ENCODE results near the gene CRTAC1.

Gene CRTAC1

DNA sequence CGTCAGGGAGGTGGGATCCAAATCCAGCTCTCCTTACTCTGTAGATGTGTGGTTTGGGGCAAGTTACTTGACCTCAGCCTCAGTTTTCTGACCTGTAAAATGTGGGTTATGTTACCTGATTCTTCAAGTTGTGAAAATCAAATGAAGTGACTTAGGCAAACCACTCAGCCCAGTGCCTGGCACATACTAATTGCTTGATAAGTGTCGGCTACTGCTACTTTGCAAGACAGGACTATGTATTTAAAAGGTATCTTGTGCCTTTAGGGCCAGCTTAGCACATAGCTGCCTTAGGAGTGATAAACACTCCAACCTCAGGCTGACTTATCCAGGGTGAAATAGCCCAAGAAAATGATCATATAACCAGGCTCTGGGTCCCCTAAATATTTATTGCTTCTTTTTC lies 137.9 kb downstream of the CRTAC1 start:
- no peak for DNase-seq

DNA sequence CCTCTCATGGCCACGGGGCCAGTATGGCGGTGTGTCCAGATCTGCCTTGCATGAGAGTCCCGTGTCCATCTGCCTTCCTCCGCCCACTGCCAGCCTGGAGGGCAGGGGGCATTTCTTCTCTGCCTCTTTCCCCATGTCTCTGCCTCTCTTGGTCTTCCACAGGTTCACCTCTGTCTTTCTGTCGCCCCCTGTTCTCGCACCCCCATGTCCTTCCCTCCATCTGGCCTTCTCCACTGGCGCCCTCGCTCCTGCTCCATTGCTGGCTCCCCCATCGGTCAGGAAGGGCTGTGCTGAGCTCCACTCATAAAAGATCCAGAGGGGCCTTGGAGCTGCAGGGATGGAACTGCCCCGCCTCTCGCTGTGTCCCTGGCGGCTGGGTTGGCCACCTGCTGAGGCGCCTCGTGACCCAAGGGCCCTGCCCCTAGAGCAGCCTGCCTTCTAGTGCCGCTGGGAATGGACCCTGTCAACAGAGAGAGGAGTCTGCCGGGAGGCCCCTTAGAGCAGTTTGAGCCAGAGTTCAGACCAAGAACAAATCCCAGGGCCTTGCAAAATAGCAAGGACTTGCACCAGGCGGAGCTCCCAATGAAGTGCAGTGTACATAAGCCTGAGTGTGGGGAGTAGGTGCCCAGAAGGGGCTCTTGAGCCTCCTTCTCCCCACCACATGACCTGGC lies 138.8 kb downstream of the CRTAC1 start:
- peak; percentile 13 for DNase-seq

DNA sequence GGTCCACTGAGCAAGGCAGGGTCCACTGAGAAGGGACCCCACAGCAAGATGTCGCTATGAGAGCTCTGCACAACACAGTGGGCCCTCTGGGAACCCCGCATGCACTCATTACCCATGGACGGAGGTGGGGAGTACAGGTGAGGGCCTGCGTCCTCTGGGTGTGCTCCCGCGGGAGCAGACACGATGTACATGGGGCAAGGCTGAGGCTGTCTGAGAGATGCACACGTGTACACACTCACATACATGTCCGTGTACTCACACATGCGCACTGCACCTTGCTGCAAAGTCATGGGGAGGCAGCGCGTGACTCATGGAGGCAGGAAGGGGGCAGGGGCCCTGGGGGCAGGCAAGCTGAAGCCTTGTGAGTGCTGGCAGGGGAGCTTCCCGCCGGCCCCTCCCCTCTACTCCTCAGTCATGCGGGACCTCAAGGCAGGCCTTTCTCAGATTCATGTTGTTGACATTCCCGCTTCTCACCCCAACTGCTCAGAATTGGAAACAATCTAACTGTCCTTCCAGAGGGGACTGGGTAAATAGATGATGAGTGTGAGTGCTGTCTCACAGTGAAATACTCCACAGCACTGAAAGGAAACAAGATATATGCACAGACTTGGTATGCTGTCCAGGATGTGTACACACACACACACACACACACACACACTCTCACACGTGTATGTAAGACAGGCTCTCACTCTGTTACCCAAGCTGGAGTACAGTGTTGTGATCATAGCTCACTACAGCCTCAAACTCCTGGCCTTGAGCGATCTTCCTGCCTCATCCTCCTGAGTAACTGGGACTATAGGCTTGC lies 140.8 kb downstream of the CRTAC1 start:
- DNase-seq, result peak; percentile 31

- peak; percentile 50 for DNase-seq
Measured at GRCh38 chr10:97888641-97889262, 141.7 kb downstream of the CRTAC1 start.

- no peak for DNase-seq
Measured at GRCh38 chr10:97888134-97888533, 142.3 kb downstream of the CRTAC1 start.

DNA sequence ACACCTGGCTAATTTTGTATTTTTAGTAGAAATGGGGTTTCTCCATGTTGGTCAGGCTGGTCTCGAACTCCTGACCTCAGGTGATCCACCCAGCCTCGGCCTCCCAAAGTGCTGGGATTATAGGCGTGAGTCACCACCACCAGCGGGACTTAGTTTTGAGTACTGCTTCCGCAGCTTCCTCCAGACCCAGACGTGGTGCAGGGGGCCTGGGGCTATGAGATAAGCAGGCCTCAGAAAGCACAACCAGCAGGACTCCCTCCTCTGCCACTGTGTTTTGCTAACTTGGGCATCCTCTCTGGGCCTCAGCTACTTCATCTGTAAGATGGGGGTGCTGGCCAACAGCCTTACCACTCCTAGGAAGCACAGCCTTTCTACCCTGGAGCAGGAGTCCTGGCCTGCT lies 143.0 kb downstream of the CRTAC1 start:
- DNase-seq, result no peak

- DNase-seq, result no peak
Measured at GRCh38 chr10:97886286-97886685, 144.1 kb downstream of the CRTAC1 start.

- no peak for DNase-seq
Measured at GRCh38 chr10:97883092-97883485, 147.3 kb downstream of the CRTAC1 start.

DNA sequence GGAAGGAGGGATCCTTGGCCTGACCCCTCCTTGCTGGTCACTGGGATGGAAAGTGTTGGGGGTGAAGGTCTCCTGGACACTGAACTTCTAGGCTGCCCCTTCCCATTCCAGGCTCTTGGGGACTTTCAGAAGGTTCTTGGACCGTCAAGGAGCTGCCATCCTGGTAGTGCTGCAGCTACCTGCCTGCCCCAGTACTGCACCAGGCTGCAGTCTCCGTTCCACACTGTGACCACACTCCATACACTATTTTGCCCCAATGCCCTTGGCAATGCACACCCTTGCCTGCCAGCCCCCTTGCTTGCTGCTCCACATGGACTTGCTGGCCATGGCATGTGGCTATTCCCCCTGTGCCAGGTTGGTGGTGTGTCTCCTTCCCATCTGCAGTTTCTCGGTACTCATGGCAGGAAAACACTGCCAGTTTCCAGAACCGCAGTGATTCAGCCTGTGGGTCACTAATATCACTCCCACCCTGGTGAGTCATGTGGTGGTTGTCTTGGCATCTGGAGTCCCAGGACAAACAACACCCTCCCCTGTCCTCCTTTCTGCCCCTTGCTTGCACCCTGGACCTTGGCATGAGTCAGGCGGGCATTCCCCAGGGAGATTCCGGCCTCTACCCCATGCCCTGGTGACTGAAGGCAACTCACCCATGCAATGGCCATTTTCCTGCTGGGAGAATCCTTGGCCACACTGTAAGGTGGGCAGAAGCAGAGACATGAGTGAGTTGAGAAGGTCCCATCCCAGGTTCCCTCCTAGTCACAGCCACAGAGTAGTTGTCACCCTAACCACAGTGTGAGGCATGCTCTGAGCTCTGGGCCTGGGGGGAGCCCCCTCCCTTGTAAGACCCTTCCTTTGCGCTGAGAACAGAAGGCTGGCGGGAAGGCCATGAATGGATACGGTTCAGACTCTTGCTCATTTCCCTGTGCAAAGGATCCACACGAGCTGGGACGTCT lies 148.0 kb downstream of the CRTAC1 start:
- DNase-seq, result no peak

GRCh38 chr10:97880109-97880508 lies 150.3 kb downstream of the CRTAC1 start:
- DNase-seq, result no peak

DNA sequence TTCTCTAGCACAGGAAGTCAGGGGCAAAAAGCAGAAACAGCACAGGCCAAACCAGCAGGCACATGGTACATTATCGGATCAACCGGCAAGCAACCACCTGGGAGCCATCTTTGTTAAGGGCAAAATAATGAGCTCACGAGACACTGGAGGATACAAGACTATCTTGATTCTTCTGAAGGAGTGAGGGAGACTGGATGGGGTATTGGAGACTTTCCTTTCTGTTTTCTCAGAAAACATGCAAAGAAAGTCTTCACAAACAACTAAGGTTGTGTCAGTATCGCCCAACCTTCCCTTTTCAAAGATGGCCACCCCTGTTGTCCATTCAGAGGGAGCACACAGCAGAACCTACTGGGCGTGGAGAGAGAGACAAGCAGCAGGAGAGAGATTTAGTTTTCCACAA lies 151.2 kb downstream of the CRTAC1 start:
- no peak for DNase-seq

DNA sequence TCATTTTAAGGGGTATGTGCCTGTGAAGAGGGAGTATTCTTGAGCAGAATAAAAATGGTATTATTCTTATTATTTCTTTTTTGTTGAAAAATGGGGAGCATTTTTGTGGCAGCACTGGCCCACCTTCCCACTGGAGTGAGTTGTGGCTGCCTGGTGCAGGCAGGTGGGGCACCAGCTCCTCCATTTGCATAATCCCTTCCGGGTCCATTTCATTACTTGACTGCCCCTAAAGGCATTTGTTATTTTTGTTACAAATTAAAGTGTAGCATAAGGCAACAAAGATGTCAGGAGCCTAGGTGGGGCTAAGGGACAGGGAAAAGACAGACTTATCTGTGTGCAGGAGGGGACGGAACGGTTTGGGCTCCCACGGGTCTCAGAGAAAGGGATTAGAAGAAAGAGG lies 154.0 kb downstream of the CRTAC1 start:
- no peak for DNase-seq

GRCh38 chr10:97875391-97875790 lies 155.0 kb downstream of the CRTAC1 start:
- no peak for DNase-seq

GRCh38 chr10:97874332-97874731 lies 156.1 kb downstream of the CRTAC1 start:
- DNase-seq, result no peak

DNA sequence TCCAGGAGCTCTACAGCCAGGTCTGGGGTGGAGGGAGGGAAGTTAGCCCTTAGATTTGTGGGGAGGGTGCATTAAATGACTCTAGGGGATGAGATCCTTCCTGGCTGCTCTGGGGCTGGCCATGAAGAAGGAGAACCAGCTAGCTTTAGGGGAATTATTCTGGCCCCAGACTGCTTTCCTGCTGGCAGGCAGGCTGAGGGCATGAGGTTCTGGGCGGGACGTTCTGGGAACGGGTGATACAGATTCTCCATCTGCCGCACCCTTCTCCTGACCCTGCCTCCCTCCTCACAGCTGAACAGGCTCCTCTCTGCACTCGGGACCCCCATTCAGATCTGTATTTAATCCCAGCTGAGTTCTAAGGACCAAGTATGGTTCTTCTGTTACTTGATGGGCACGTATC lies 156.9 kb downstream of the CRTAC1 start:
- DNase-seq, result no peak

DNA sequence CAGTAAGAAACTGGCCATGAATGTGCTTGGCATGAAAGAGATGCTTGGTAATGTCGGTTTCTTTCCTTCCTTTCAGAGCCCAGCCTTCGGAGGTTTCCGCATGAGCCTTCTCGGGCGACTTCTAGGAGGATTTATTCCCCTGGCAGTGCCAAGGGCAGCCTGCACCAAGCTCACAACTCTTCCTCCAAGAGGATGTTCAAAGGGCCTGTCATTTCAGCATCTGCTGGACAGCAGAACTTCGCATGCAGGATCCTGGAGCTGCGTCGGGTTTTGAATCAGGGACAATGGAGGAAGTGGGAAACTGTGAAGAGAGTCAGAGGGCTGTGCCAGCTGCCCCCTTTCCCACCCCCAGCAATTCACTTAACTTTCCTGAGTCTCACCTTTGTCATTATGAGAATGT lies 159.4 kb downstream of the CRTAC1 start:
- DNase-seq, result no peak

GRCh38 chr10:97869091-97870042 lies 161.1 kb downstream of the CRTAC1 start:
- DNase-seq, result peak; percentile 21

GRCh38 chr10:97868134-97868685 lies 162.2 kb downstream of the CRTAC1 start:
- DNase-seq, result no peak

- no peak for DNase-seq
Measured at GRCh38 chr10:97867220-97867800, 163.1 kb downstream of the CRTAC1 start.

DNA sequence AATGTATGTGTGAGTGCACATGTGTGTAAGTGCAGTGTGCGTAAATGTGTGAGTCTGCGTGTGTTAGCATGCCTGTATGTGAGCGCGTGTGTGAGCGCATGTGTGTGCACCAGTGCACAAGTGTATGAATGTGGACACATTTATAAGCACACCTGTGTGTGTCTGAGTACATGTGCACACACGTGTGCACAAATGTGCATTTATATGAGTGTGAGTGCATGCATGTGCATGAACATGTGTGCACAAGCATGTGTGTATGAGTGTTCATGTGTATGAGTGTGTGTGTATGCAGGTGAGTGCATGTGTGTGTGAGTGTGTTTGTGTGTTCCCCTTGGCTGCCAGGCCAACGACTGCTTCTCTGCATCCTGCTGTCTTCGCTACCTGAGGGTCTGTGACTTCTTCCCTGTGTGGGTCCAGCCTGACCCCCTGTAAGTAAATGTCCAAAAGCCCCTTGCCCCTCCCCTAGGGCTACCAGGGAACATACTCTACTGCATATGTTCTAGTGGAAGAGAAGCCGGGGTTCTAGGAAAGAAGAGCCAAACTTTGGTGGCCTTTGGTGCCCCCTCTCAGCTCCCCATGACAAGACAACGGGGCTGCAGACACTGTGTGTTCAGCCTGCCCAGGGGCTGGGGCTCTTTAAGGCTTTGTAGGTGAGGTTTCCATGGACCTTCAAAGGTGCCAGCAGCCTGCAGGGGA lies 163.7 kb downstream of the CRTAC1 start:
- no peak for DNase-seq

All from NCI-H2227 treated with DMSO at 0.1 percent for 48 hours (cell line).